NCI-H1092 treated with DMSO at 0.1 percent for 48 hours (cell line): ENCODE measurements around the gene NRXN3.

Source experiments
- DNase-seq: peaks from one replicate; lab custom pipeline; 2025; lab: John Stamatoyannopoulos, UW

NRXN3 gene

GRCh38 chr14:78170203-78170602 lies at the start of gene NRXN3:
Gene NRXN3, plus strand, starts transcription at chr14:78170373. Its CDS starts 72,721 bp downstream, at chr14:78243094.
- peak; percentile 25 for DNase-seq

GRCh38 chr14:78122436-78122835 lies 47.7 kb upstream of the NRXN3 start:
- DNase-seq = no peak

- DNase-seq = no peak
Observed at GRCh38 chr14:78123650-78124253, 46.4 kb upstream of the NRXN3 start.

GRCh38 chr14:78127961-78128360 lies 42.2 kb upstream of the NRXN3 start:
- DNase-seq = no peak

GRCh38 chr14:78129375-78129774 lies 40.8 kb upstream of the NRXN3 start:
- DNase-seq = no peak

- DNase-seq = no peak
Observed at GRCh38 chr14:78130356-78130755, 39.8 kb upstream of the NRXN3 start.

GRCh38 chr14:78131201-78131600 lies 39.0 kb upstream of the NRXN3 start:
- DNase-seq = no peak

- DNase-seq = no peak
Observed at GRCh38 chr14:78131616-78132015, 38.6 kb upstream of the NRXN3 start.

GRCh38 chr14:78135450-78135891 lies 34.7 kb upstream of the NRXN3 start:
- no peak for DNase-seq

- no peak for DNase-seq
Observed at GRCh38 chr14:78136695-78137094, 33.5 kb upstream of the NRXN3 start.

GRCh38 chr14:78141590-78141989 lies 28.6 kb upstream of the NRXN3 start:
- no peak for DNase-seq

- DNase-seq = no peak
Observed at GRCh38 chr14:78142998-78143397, 27.2 kb upstream of the NRXN3 start.

- no peak for DNase-seq
Observed at GRCh38 chr14:78143489-78144145, 26.6 kb upstream of the NRXN3 start.

GRCh38 chr14:78152201-78153063 lies 17.7 kb upstream of the NRXN3 start:
- DNase-seq = peak; percentile 63

- DNase-seq = peak; percentile 45
Observed at GRCh38 chr14:78153064-78153341, 17.2 kb upstream of the NRXN3 start.

- peak; percentile 23 for DNase-seq
Observed at GRCh38 chr14:78154827-78155226, 15.3 kb upstream of the NRXN3 start.

- no peak for DNase-seq
Observed at GRCh38 chr14:78156196-78156595, 14.0 kb upstream of the NRXN3 start.

- no peak for DNase-seq
Observed at GRCh38 chr14:78157494-78158437, 12.4 kb upstream of the NRXN3 start.

- no peak for DNase-seq
Observed at GRCh38 chr14:78162202-78162601, 8.0 kb upstream of the NRXN3 start.

- DNase-seq = peak; percentile 57
Observed at GRCh38 chr14:78164226-78164853, 5.8 kb upstream of the NRXN3 start.

GRCh38 chr14:78172428-78172827 lies 2.3 kb downstream of the NRXN3 start:
- DNase-seq = no peak
